Measurements from ENCODE around the gene NCOR1.

NCOR1 gene

GRCh38 chr17:16091773-16092172 lies 123.6 kb downstream of the NCOR1 start:
- Histone ChIP-seq H3K27me3 (no peaks in the 10 kb centered on the region), H3K4me3 (ENCODE audit: low read depth, low read length) (no peak overlapping the region), H3K4me1 (no peaks in the 10 kb centered on the region), H3K36me3 (no peaks in the 10 kb centered on the region), H3K9me3 (no peaks in the 10 kb centered on the region)
- no peak for DNase-seq
- TF ChIP-seq CTCF (IDR thresholded peaks at IDR 0.05; ENCODE audit: low read depth, low read length), result no peak

GRCh38 chr17:16086957-16087356 lies 128.4 kb downstream of the NCOR1 start:
- Histone ChIP-seq H3K36me3 (0 out of 2 replicates have a peak, but pooled peaks cover 2% of the 10 kb centered on the region), H3K9me3 (no peaks in the 10 kb centered on the region), H3K27me3 (no peaks in the 10 kb centered on the region), H3K4me1 (no peaks in the 10 kb centered on the region), H3K4me3 (ENCODE audit: low read depth, low read length) (no peak overlapping the region)
- TF ChIP-seq CTCF (IDR thresholded peaks at IDR 0.05; ENCODE audit: low read depth, low read length), result no peak
- no peak for DNase-seq

GRCh38 chr17:16085066-16085699 lies 130.2 kb downstream of the NCOR1 start:
- no peak for DNase-seq
- no peaks in the 10 kb centered on the region for H3K4me1 ChIP-seq
- no peaks in the 10 kb centered on the region for H3K9me3 ChIP-seq
- H3K36me3 ChIP-seq, result 0 out of 2 replicates have a peak, but pooled peaks cover 2% of the 10 kb centered on the region
- no peak for TF ChIP-seq CTCF (IDR thresholded peaks at IDR 0.05; ENCODE audit: low read depth, low read length)
- H3K27me3 ChIP-seq, result no peaks in the 10 kb centered on the region
- H3K4me3 ChIP-seq (ENCODE audit: low read depth, low read length), result no peak overlapping the region

- Histone ChIP-seq H3K4me3 (ENCODE audit: low read depth, low read length) (no peak overlapping the region), H3K9me3 (no peaks in the 10 kb centered on the region), H3K27me3 (no peaks in the 10 kb centered on the region), H3K4me1 (no peaks in the 10 kb centered on the region), H3K36me3 (peaks cover 6% of the 10 kb centered on the region; the same call in 1 of the 2 replicates)
- DNase-seq, result no peak
- no peak for TF ChIP-seq CTCF (IDR thresholded peaks at IDR 0.05; ENCODE audit: low read depth, low read length)
Observed at GRCh38 chr17:16083223-16083622, 132.1 kb downstream of the NCOR1 start.

GRCh38 chr17:16081507-16082087 lies 133.7 kb downstream of the NCOR1 start:
- peaks cover 8% of the 10 kb centered on the region; the same call in 1 of the 2 replicates for H3K36me3 ChIP-seq
- no peak for TF ChIP-seq CTCF (IDR thresholded peaks at IDR 0.05; ENCODE audit: low read depth, low read length)
- H3K4me1 ChIP-seq, result no peaks in the 10 kb centered on the region
- H3K9me3 ChIP-seq, result no peaks in the 10 kb centered on the region
- H3K27me3 ChIP-seq, result no peaks in the 10 kb centered on the region
- DNase-seq, result no peak
- H3K4me3 ChIP-seq (ENCODE audit: low read depth, low read length), result no peak overlapping the region

GRCh38 chr17:16080366-16080765 lies 135.0 kb downstream of the NCOR1 start:
- H3K4me3 ChIP-seq (ENCODE audit: low read depth, low read length), result no peak overlapping the region
- no peaks in the 10 kb centered on the region for H3K27me3 ChIP-seq
- TF ChIP-seq CTCF (IDR thresholded peaks at IDR 0.05; ENCODE audit: low read depth, low read length), result no peak
- no peaks in the 10 kb centered on the region for H3K4me1 ChIP-seq
- H3K9me3 ChIP-seq, result no peaks in the 10 kb centered on the region
- no peak for DNase-seq
- H3K36me3 ChIP-seq, result peaks cover 8% of the 10 kb centered on the region; the same call in 1 of the 2 replicates
